HG03457 (cell line): ENCODE results near the gene OLIG3.

Experiments used
- ATAC-seq: cut with Tn5 transposase; IDR thresholded peaks from one replicate; pipeline ENCODE4 v1.9.1; 2021; ENCODE audit warnings: moderate number of reproducible peaks; ENCODE audit not compliant: unreplicated experiment

The OLIG3 gene

DNA sequence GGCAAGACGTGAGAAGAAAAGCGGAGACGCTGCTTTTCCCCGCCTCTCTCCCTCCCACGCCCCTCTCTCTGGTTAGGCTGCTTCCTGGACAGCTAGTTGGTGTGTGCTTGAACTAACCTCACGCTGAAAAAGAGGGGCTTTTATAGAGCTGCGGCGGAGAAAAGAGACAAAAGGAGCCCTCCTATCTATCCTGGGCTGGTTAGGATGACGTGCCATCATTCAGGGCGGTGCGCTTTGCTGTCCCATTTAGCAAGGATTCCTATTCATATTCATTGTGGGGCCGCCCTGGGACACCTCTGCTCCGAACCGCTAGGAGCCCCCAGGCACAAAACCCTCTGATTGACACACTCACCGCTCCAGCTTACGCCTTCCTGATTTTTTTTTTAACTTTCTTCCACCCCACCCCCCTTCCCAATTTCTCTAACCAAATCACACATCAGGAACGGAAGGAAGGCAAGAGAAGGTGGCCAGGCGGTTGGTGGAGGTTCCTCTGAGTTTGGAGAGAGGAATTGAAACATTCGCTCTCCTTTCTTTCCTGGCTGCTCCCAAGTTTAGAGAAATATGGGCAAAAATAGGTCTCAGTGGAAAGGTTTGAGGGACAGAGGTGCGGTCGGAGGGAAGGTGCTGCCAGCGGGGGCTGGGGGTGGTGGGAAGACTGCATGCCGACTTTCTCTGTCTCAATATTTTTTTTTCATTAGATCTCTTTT, at the start of gene OLIG3:
Gene OLIG3, minus strand, starts transcription at position 114 of the 707 bp plus-strand sequence. CDS start 224 bp downstream, outside the sequence.
- ATAC-seq = no peak

DNA sequence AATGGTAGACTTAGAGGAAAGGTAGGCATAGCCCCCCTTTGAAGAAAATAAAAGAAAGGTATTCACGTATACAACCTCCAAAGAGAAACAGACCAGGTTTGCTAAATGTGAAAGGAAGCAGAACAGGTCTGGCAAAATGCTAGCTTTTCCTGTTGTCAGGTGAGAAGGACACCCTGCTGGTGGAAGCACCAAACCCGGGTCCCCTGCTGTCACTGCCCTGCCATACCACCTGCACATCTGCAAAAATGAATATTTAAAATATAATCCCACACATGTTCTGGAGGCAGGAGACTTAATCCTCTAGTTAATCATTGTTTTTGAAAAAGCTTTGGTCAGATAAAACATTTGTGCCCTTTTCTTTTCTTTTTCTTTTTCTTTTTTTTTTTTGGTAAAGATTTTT, 48.9 kb upstream of the OLIG3 start:
- no peak for ATAC-seq

DNA sequence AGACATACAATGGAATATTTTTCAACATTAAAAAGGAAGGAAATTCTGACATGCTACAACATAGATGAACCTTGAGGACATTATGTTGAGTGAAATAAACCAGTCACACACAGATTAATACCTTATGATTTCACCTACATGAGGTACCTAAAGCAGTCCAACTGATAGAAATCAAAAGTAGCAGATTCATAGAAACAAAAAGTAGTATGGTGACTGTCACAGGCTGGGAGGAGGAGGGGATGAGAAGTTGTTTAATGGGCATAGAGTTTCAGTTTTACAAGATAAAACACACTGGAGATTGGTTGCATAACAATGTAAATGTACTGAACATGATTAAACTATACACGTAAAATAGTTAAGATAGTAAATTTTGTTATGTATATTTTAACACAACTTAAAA, 48.5 kb upstream of the OLIG3 start:
- no peak for ATAC-seq

DNA sequence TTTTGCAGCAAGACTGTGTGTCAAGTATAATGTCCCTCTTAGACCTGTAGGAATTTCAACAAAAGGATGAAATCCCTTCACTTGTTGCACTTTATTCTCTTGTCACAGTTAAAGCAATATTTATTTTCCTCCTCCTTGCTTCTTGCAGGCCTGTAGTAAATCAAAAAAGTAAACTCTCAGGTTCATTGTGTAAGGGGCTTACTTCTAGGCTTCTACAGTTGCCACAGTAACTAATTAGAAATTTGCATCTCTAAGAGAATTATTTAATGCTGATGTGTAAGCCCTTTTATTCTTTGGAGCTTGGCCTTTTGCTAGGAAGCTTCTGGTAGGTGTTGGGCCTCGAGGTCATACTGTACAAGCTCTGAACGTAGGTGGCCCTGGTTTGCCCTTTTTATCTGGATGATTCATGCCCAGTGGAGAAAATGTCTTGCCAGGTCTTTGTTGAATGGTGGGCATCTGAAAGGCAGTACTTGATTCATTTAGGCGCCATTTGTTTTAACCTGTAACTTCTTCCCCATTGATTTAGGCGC, 47.4 kb upstream of the OLIG3 start:
- no peak for ATAC-seq

DNA sequence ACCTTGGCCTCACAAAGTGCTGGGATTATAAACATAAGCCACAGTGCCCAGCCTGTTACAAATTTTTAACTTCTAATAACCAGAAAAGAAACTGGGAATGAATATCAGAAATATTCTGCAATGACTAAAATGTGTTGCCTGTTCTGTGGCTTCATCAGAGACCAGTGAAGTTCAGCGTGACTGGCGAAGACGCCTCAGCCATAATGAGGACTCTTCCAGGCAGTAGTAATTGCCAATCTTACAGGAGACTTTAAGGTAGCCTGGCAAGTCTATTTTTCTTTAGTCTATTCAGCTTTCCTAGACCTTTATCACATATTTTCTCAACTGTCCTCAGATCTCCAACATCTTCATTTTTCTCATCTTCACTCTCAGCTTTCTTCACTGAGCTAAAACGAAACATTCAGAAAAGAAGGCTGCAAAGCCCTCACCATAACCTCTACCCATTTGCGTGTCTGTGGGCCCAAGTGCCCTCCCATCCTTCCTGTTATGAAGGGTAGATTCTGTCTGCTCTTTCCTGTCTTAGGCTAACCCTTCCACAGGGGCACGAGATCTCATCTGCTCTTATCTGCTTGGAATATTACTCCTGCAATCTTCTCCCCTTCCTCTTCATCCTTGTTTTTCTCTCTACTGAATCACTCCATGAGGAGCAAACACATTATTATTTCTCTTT, 42.0 kb upstream of the OLIG3 start:
- ATAC-seq = no peak

DNA sequence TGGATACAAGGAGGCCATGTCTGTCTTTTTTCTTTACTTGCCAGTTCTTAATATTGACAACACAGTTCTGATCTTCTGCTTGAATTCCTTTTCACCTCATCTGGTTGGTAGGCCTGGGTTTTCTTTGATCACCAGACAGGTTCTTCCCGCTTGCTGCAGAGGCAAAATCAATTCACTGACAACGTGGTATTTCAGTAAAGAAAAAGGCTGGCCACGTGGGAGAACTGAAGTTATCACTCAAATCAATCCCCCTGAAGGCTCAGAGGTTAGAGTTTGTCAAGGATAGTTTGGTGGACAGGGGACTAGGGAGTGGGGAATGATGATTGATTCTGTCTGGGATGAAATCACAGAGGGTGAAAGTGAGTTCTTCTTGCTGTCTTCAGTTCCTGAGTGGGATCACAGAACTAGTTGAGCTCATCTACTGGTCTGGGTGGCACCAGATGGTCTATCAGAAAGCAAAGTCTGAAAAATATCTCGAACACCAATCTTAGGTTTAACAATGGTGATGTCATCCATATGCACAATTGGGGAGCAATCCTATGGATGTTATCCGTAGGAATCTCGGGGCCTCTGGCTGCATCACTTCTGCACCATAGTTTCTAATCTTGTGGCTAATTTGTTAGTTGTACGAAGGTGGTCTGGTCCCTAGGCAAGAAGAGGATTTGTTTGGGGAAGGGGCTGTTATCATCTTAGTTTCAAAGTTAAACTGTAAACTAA, 37.3 kb upstream of the OLIG3 start:
- ATAC-seq = no peak

DNA sequence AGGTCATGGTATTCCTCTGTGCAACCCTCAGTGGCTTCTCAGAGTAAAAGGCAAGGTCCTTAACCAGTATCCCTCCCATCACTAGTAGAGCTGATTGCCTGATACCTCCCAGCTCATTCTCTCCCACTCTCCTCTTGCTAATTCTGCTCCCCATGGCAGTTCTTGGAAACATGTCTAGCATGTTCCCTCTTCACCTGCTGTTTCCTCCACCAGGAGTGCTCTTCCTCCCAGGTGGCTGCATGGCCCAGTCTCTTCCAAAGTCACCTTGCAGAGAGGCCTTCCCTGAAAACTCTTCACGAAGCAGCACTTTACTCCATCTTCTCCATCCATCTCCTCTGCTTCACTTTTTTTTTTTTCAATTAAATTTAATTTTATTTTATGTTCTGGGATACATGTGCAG, 36.2 kb upstream of the OLIG3 start:
- ATAC-seq = no peak

DNA sequence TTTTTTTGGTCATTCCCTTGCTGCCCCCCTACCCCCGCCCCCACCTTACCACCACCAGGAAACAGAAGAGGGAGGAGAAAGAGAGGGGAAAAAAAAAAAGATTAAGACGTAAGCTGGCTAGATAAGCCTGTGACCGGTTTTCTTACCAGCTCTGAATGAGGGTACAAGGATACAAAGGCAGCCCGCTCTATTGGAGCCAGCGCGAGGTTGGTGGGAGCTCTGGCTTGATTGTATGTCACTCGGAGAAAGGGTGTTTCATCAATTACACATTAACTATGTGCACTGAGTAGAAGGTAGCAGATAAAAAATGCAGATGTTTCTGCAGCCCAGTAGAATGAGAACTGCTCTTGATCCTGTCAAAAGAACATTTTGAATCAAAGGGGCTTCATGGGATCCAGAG, 28.6 kb upstream of the OLIG3 start:
- ATAC-seq = no peak

DNA sequence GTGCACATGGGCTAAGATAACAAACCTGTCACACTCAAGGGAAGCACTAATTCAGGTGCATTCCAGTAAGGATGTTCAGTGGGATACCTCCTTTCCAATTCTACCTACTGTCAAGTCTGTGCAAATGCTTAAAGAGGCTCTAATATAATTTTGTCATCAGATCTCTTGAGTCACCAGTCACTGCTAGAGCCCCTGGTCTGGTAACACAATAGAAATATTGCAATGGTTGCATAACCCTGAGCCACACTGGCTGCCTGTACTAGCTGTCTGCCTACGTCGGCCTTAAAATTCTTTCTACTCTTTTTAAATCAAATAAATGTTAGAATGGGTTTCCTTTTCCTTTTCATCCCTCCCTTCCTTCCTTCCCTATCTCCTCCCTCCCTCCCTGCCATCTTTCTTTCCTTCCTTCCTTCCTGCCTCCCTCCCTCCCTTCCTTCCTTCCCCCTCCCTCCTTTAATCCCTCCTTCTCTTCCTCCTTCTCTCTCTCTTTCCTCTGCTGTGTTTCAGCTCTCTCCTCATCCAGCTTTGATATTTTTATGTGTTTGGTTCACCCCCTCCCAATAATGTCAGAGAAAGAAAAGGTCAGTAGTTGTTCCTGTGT, 28.1 kb upstream of the OLIG3 start:
- ATAC-seq = no peak

DNA sequence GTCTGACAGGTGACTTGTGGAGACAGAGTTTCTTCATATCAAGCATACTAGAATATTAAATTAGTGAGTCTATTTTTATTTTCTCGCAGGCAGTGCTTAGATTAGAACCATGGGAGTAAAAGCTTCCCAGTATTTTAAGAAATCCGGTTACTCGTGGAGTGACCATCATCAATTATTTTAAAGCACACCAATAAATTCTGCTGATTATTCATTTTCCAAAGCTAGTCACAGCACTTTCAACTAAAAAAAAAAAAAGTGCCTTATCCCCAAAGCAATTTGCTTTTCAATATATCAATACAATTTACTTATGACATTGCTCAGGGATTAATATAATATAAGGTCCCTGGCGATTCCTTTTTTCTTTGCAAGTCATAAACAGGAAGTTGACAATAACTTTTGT, 26.3 kb upstream of the OLIG3 start:
- ATAC-seq = no peak

DNA sequence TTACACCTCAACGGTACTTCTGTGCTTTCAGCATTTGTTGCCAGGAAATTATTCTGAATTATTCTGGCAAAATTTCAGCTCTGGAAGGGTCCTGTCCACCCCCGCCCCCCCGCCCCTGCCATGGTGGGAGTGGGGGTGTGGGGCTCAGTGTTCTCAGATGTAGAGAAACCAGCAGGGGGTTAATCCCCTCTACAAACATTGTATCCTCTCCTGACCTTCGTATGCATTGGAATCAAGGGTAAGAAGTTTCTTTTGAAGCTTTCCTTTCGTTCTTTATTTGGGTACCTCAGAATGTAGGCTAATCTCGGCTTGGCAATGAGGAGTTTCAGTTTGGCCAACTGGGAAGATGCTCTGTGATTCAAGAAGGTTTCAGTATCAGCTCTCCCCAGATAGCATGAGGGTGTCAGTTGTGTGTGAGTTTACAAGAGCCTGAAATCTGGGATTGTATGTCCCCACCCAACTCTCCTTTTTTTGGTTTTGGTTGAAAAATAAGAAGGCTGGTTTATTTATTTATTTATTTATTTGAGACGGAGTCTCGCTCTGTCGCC, 25.5 kb upstream of the OLIG3 start:
- no peak for ATAC-seq

DNA sequence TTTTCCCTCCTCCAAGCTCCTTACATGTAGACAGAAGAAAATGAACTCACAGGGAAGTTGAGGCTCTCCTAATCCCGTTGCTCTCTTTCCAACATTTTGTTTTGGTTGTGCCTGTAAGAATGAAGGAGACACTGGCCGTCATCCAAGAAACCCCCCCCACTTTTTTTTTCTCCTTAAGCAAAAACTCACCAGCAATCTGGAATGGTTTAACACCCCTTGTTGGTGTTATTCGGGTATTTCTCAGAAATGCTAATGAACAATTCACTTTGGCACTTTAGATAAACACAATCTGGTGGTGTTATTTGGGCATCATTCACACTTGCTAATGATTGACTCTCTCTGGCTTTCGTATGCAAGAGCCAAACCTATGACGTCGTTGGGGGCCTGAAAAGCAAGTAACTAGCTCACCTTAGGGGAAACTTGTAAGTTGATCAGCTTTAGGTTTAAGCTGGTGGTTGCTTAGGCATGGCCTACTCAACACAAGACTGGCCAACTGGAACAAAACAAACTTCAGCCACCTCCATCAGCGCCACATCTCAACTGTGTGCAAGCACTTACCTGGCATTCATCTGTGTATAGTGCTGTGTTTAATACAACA, 24.3 kb upstream of the OLIG3 start:
- no peak for ATAC-seq

DNA sequence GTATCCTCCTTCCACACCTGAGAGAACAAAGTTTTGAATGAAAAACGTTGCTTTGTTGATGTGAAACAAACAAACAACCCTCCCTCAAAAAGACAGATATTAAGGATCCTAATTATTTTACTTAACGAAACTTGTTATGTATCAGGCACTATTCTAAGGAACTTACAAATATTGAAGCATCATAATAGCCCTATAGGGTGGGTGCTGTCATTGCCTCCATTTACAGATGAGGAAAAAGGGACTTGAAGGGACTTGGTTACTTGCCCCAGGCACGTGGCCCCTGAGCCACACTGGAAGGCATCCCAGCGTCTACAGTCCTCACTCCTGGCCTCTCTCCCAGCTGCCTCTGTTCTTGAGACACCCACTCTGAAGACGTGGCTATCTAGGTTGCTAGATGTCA, 20.2 kb upstream of the OLIG3 start:
- ATAC-seq = no peak

DNA sequence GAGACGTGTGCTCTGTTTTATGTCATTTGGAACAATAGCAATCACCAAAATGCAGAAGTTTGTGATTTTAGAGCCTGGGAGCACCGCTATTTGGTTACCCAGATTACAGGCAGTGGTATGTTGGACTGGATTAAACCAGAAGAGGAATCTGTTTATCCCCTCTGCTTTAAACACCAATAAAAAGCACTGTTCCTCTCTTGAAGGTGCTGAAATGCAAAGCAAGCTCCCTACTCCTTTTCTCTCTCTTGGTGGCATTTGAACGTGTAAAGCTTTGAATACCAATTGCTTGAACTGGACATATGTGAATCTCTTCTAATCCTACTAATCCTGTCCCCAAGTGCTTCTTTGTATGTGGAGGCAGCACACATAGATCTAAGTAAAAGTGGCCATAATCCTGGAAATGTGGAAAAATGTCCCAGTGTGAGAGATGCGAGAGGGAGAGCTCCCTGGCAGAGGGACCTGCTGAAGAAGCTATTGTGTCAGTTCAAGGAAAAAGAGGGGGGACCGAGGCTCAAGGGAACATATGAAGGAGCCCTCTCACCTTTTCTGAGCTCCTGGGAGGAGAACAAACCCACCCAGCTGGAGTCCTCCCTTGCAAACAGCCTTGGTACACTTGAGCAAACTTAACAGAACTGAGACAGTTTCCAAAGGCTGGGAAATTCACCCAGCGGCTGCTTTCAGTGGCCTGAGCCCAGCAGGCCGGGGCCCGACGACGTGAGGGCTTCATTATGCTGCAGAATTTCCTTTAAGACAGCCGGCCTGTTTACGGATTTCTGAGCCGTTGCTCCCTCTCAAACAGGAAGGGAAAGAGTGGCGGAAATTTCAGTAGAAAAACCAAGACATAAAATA, 18.8 kb upstream of the OLIG3 start:
- ATAC-seq = no peak

DNA sequence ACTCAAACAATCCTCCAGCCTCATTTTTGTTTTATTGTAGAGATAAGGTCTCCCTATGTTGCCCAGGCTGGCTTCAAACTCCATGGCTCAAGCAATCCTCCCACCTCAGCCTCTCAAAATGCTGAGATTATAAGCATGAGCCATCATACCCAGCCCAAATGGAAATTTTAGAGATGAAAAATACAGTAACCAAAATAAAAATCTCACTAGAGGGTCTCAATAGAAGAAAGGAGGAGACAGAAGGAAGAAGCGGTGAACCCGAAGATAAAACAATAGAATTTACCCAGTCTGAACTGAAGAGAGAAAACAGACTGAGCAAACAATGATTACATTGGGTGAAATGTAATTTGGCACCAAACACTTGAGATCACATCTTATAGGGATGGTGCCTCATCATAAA, 16.7 kb upstream of the OLIG3 start:
- no peak for ATAC-seq

DNA sequence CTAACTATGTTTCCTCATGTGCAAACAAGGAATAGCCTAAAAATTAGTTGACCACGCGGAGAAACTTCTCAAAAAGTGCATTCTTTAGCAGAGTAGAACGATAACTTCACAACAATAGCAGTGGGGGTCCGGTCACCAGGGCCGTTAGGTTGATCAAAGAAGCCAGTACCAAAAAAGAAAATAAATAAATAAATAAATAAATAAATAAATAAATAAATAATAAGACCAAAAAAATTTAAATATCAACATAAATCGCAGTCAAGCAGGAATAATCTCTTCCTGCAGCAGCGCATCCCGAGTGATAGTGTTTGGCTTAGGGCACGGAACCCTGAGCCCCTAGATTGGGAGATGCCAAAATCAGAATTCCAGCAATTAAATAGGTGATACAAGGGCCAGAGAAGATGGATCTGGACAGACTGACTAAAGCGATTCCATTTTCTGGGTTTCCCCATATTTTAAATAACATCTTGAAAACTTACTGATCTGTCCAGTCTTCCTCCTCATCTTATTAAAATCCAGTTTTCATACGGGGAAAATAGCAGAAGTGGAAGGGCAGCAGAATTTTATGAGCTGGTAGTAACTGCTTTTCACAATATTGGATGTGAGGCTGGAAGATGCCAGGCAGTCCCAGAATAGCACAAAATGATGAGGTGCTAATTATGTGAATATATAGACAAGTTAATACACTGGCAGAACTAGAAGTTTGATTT, 4.4 kb upstream of the OLIG3 start:
- ATAC-seq = no peak

DNA sequence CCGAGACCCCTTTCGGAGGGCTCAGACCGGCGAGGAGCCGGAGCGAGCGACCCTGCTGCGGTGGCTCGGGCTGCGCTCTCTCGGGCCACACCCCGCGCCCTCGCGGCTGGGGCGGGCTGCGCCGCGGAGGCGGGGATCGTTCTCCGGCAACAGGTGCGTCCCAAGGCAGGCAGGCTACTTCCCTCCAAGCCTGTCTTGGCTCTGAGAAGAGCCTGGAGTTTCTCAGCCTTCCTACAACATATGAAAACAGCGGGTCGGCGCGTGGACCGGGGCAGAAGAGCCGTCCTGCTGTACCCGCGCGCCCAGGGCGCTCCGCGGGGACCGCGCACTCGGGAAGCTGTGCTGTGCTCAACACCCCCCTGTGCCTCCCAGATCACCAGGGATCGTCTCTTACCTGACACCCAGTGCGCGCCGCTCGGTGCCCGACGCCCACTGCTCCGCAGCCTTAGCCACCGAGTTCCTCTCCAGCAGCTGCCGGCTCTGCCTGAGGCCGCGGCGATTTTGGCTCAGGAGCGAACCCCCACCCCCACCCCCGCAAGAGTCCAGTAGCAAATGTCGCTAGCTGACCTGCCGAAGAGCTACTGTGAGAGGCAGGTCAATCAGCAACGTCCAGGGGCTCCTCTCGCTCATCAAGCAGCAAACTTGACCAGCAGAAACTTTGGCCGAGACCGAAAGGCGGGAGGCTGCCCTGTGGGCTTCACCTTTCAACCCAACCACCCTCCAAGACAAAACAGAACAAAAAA, 3.7 kb upstream of the OLIG3 start:
- ATAC-seq = no peak

DNA sequence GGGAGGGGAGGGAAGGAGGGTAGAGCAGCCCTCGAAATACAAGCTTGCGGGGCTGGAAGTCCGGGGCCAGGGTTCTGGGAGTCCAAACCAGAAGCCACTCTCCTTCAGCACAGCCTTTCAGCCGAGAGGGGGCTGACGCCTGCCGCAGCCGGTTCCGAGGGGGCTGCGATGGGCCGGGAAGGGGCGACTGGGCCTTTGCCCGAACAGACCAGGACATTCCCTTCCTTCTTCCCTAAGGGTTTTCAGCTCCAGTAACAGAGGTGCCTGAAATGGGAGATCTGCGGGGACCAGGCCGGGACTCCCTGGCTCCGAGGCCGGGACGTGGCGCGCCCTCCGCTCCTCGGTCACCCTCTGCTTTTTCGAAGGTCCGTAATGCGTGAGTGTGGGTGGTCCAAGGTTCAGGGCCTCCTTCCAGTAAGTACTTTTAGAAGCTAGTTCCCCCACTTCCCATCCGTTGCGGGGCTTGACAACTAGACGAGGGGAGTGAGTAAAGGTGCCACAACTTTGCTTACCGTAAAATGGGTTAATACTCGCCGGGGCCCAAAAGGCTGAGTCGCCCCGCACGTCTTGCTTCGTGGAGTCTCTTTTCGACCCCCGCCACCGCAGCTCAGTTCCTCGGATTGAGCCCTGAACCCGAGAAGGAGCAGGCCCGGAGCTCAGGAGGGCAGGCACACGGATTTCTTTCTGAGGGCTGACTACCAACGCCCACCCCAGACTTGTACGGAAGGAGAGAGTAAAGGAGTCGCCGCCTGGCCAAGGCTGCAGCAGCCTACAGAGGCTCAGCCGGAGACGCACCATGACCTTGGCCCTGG, 2.9 kb upstream of the OLIG3 start:
- ATAC-seq = no peak
